PC-3 (cell line): ENCODE results near the gene NAA10.

Source experiments
- EZH2 ChIP-seq: fragments of 300-600 bp; sonication (generic); IDR thresholded peaks from one replicate; pipeline ENCODE4 v1.6.1; 2017; ENCODE audit warnings: antibody characterized with exemption, mild to moderate bottlenecking, low read length; ENCODE audit not compliant: unreplicated experiment
- EZH2phosphoT487 ChIP-seq: fragments of 300-600 bp; sonication (generic); IDR thresholded peaks from 2 replicates; pipeline ENCODE4 v1.6.1; 2018; ENCODE audit warnings: mild to moderate bottlenecking, antibody characterized with exemption, low read length, borderline replicate concordance
- TF ChIP-seq, protein P1 (sequence below): fragments of 300-600 bp; sonication (generic); conservative IDR thresholded peaks from 2 replicates; pipeline ENCODE4 v1.5.1; 2017; ENCODE audit warnings: antibody characterized with exemption, low read depth, mild to moderate bottlenecking, low read length

- TF ChIP-seq, protein P1, sequence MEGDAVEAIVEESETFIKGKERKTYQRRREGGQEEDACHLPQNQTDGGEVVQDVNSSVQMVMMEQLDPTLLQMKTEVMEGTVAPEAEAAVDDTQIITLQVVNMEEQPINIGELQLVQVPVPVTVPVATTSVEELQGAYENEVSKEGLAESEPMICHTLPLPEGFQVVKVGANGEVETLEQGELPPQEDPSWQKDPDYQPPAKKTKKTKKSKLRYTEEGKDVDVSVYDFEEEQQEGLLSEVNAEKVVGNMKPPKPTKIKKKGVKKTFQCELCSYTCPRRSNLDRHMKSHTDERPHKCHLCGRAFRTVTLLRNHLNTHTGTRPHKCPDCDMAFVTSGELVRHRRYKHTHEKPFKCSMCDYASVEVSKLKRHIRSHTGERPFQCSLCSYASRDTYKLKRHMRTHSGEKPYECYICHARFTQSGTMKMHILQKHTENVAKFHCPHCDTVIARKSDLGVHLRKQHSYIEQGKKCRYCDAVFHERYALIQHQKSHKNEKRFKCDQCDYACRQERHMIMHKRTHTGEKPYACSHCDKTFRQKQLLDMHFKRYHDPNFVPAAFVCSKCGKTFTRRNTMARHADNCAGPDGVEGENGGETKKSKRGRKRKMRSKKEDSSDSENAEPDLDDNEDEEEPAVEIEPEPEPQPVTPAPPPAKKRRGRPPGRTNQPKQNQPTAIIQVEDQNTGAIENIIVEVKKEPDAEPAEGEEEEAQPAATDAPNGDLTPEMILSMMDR: no peak
- TF ChIP-seq EZH2: no peak
- TF ChIP-seq EZH2phosphoT487: no peak
Measured at GRCh38 chrX:153879741-153880439, 54.9 kb downstream of the NAA10 start.
